Neural progenitor cell (in vitro differentiated cells): Measurements from ENCODE around the gene RAD54L2. TPM values are rescaled to one million over a fixed set of nuclear protein-coding genes. Genes with fewer than 3 reads are reported as not detected.
"Not testable (repeated sequence)": the region's sequence is repeated elsewhere in the genome, so short reads cannot be mapped to it uniquely, and the experiment has no call there.

Experiments used
- DNase-seq: peaks from one replicate; pipeline ENCODE4 v3.0.0-alpha.2; 2016; ENCODE audit warnings: low spot score
- H2AFZ ChIP-seq: fragments of 200-600 bp; sonication (generic); replicated peaks from 2 replicates; pipeline ENCODE4 v1.6.1; 2016; ENCODE audit warnings: antibody characterized with exemption
- H3F3A ChIP-seq: fragments of 200-600 bp; sonication (generic); 2 replicates; pipeline ENCODE4 v1.6.1; 2016; ENCODE audit warnings: antibody characterized with exemption, low read depth
- H3K27ac ChIP-seq: fragments of 200-600 bp; sonication (generic); 2 replicates; pipeline ENCODE4 v1.5.1; 2016; ENCODE audit warnings: mild to moderate bottlenecking
- H3K27me3 ChIP-seq: fragments of 200-600 bp; sonication (generic); 2 replicates; pipeline ENCODE4 v1.6.1; 2016; ENCODE audit warnings: mild to moderate bottlenecking, moderate library complexity
- H3K36me3 ChIP-seq: fragments of 200-600 bp; sonication (generic); 2 replicates; pipeline ENCODE4 v1.5.1; 2016
- H3K4me1 ChIP-seq: fragments of 200-600 bp; sonication (generic); 2 replicates; pipeline ENCODE4 v1.6.1; 2016; ENCODE audit warnings: mixed run types
- H3K4me2 ChIP-seq: fragments of 200-600 bp; sonication (generic); 2 replicates; pipeline ENCODE4 v1.6.1; 2016
- H3K4me3 ChIP-seq: fragments of 200-600 bp; sonication (generic); 2 replicates; pipeline ENCODE4 v1.5.1; 2016
- H3K79me2 ChIP-seq: fragments of 200-600 bp; sonication (generic); 2 replicates; pipeline ENCODE4 v1.6.1; 2016; ENCODE audit warnings: low read depth
- H3K9ac ChIP-seq: fragments of 200-600 bp; sonication (generic); 2 replicates; pipeline ENCODE4 v1.6.1; 2016
- H3K9me3 ChIP-seq: fragments of 200-600 bp; sonication (generic); 2 replicates; pipeline ENCODE4 v1.5.1; 2016; ENCODE audit warnings: low read depth
- H4K20me1 ChIP-seq: fragments of 200-600 bp; sonication (generic); 2 replicates; pipeline ENCODE4 v1.6.1; 2016; ENCODE audit warnings: low read depth
- H3K27ac Mint-ChIP-seq: 3 replicates; pipeline ENCODE4 v1.8.0; 2021; ENCODE audit warnings: mixed read lengths
- H3K27me3 Mint-ChIP-seq: 2 replicates; pipeline ENCODE4 v1.8.0; 2022; ENCODE audit warnings: low read depth, mild to moderate bottlenecking, inconsistent platforms, moderate library complexity, mixed read lengths; ENCODE audit not compliant: insufficient read depth
- H3K36me3 Mint-ChIP-seq: 3 replicates; pipeline ENCODE4 v1.8.0; 2021; ENCODE audit warnings: mixed read lengths
- H3K4me1 Mint-ChIP-seq: 3 replicates; pipeline ENCODE4 v1.8.0; 2021; ENCODE audit warnings: mixed read lengths
- H3K4me3 Mint-ChIP-seq: 3 replicates; pipeline ENCODE4 v1.8.0; 2021; ENCODE audit warnings: mild to moderate bottlenecking, moderate library complexity, mixed read lengths
- H3K9me3 Mint-ChIP-seq: 3 replicates; pipeline ENCODE4 v1.8.0; 2020; ENCODE audit warnings: mixed read lengths
- CTCF ChIP-seq: fragments of 200-600 bp; sonication (generic); IDR thresholded peaks from 2 replicates; pipeline ENCODE4 v1.5.1; 2017; ENCODE audit warnings: antibody characterized with exemption, mild to moderate bottlenecking
- EZH2 ChIP-seq: fragments of 200-600 bp; sonication (generic); IDR thresholded peaks from 2 replicates; pipeline ENCODE4 v1.6.1; 2017; ENCODE audit warnings: antibody characterized with exemption, mild to moderate bottlenecking, moderate library complexity
- EZH2phosphoT487 ChIP-seq: fragments of 200-600 bp; sonication (generic); IDR thresholded peaks from 2 replicates; pipeline ENCODE4 v1.6.1; 2017; ENCODE audit warnings: antibody characterized with exemption
- total RNA-seq: library from RNA; depleted of rRNA; stranded (reverse); fragments of >200 nt; gene quantifications from 2 replicates; pipeline ENCODE4 v1.2.3, GENCODE V29; 2015; ENCODE audit warnings: low replicate concordance

The RAD54L2 gene
- total RNA-seq, 1 donor from 2014 or later: 30.5 TPM

- Histone ChIP-seq H3K9ac (no peak overlapping the region), H3K36me3 (no peaks in the 10 kb centered on the region), H3K4me2 (no peak overlapping the region), H3K27ac (no peak overlapping the region), H4K20me1 (peaks cover 20% of the 10 kb centered on the region), H3K4me1 (peaks cover 10% of the 10 kb centered on the region), H3K79me2 (peaks cover 70% of the 10 kb centered on the region), H3K4me3 (no peak overlapping the region), H3K9me3 (no peaks in the 10 kb centered on the region), H3K27me3 (no peaks in the 10 kb centered on the region), H2AFZ (no peak overlapping the region), H3F3A (peaks cover 16% of the 10 kb centered on the region)
- peaks cover 8% of the 10 kb centered on the region for H3K36me3 Mint-ChIP-seq
- no peak overlapping the region for H3K4me3 Mint-ChIP-seq
- no peaks in the 10 kb centered on the region for H3K9me3 Mint-ChIP-seq
- TF ChIP-seq CTCF: no peak
- no peak for TF ChIP-seq EZH2
- no peak for TF ChIP-seq EZH2phosphoT487
- no peak for DNase-seq
- no peaks in the 10 kb centered on the region for H3K27me3 Mint-ChIP-seq
- H3K4me1 Mint-ChIP-seq: no peaks in the 10 kb centered on the region
- no peak overlapping the region for H3K27ac Mint-ChIP-seq
Observed at GRCh38 chr3:51559411-51559888, 20.9 kb downstream of the RAD54L2 start.

GRCh38 chr3:51559961-51560360 lies 21.4 kb downstream of the RAD54L2 start:
- Histone ChIP-seq H2AFZ (no peak overlapping the region), H3K27me3 (no peaks in the 10 kb centered on the region), H3K27ac (no peak overlapping the region), H3K4me3 (no peak overlapping the region), H3K9me3 (no peaks in the 10 kb centered on the region), H3F3A (peaks cover 16% of the 10 kb centered on the region), H3K79me2 (peaks cover 75% of the 10 kb centered on the region), H4K20me1 (peaks cover 25% of the 10 kb centered on the region), H3K4me1 (peaks cover 10% of the 10 kb centered on the region), H3K36me3 (no peaks in the 10 kb centered on the region), H3K9ac (no peak overlapping the region), H3K4me2 (no peak overlapping the region)
- TF ChIP-seq CTCF (no peak), EZH2 (no peak), EZH2phosphoT487 (no peak)
- Mint-ChIP-seq H3K27me3 (no peaks in the 10 kb centered on the region), H3K27ac (no peak overlapping the region), H3K36me3 (peaks cover 8% of the 10 kb centered on the region), H3K4me3 (no peak overlapping the region), H3K9me3 (no peaks in the 10 kb centered on the region), H3K4me1 (no peaks in the 10 kb centered on the region)
- DNase-seq: no peak

- not testable (repeated sequence) for H3K9me3 Mint-ChIP-seq, H3K36me3 ChIP-seq, H3K4me2 ChIP-seq, H3K9ac ChIP-seq, DNase-seq, H3K9me3 ChIP-seq, H3K27me3 ChIP-seq, H2AFZ ChIP-seq, H3K4me3 Mint-ChIP-seq, H3K27ac Mint-ChIP-seq, H3K4me3 ChIP-seq, H3K27ac ChIP-seq, H3K4me1 Mint-ChIP-seq, H3K27me3 Mint-ChIP-seq, H3K36me3 Mint-ChIP-seq
- H3F3A ChIP-seq: peaks cover 16% of the 10 kb centered on the region
- H3K4me1 ChIP-seq: peaks cover 10% of the 10 kb centered on the region
- H3K79me2 ChIP-seq: peaks cover 94% of the 10 kb centered on the region
- peaks cover 36% of the 10 kb centered on the region for H4K20me1 ChIP-seq
Observed at GRCh38 chr3:51562403-51562802, 23.9 kb downstream of the RAD54L2 start.

GRCh38 chr3:51568036-51568435 lies 29.5 kb downstream of the RAD54L2 start:
- H3K27me3 ChIP-seq: no peaks in the 10 kb centered on the region
- no peak overlapping the region for H3K4me3 ChIP-seq
- H3K36me3 ChIP-seq: peaks cover under 1% of the 10 kb centered on the region
- peaks cover 10% of the 10 kb centered on the region for H3K36me3 Mint-ChIP-seq
- no peak overlapping the region for H3K9ac ChIP-seq
- H3K4me3 Mint-ChIP-seq: no peak overlapping the region
- peaks cover 93% of the 10 kb centered on the region for H3K79me2 ChIP-seq
- H3K9me3 ChIP-seq: no peaks in the 10 kb centered on the region
- peaks cover 12% of the 10 kb centered on the region for H3F3A ChIP-seq
- H2AFZ ChIP-seq: no peak overlapping the region
- H3K9me3 Mint-ChIP-seq: peaks cover 2% of the 10 kb centered on the region
- peaks cover 3% of the 10 kb centered on the region for H3K4me1 Mint-ChIP-seq
- H3K27ac Mint-ChIP-seq: no peak overlapping the region
- peak; percentile 7 for DNase-seq
- no peaks in the 10 kb centered on the region for H3K27me3 Mint-ChIP-seq
- peaks cover 46% of the 10 kb centered on the region for H4K20me1 ChIP-seq
- peaks cover 10% of the 10 kb centered on the region for H3K4me1 ChIP-seq
- TF ChIP-seq EZH2phosphoT487: no peak
- TF ChIP-seq EZH2: no peak
- no peak for TF ChIP-seq CTCF
- H3K27ac ChIP-seq: no peak overlapping the region
- no peak overlapping the region for H3K4me2 ChIP-seq
